MM.1S (cell line): Measurements from ENCODE around the gene DEPP1.

Experiments used
- DNase-seq: peaks from one replicate; pipeline ENCODE4 v3.0.0-alpha.2; 2015
- H2AFZ ChIP-seq: fragments of 300-600 bp; sonication (generic); 2 replicates; pipeline ENCODE4 v1.6.0; 2016; ENCODE audit warnings: antibody characterized with exemption, low read length
- H3F3A ChIP-seq: fragments of 300-600 bp; sonication (generic); 2 replicates; pipeline ENCODE4 v1.6.1; 2016; ENCODE audit warnings: mild to moderate bottlenecking, antibody characterized with exemption, low read length, moderate library complexity, mixed read lengths; ENCODE audit not compliant: insufficient read depth
- H3K27ac ChIP-seq: fragments of 300-600 bp; sonication (generic); 2 replicates; pipeline ENCODE4 v1.5.1; 2016; ENCODE audit warnings: mild to moderate bottlenecking, low read length
- H3K27me3 ChIP-seq: fragments of 300-600 bp; sonication (generic); replicated peaks from 2 replicates; pipeline ENCODE4 v1.6.0; 2016; ENCODE audit warnings: low read length; ENCODE audit not compliant: insufficient read depth
- H3K36me3 ChIP-seq: fragments of 300-600 bp; sonication (generic); replicated peaks from 2 replicates; pipeline ENCODE4 v1.6.1; 2016; ENCODE audit warnings: mild to moderate bottlenecking, low read length, mixed read lengths; ENCODE audit not compliant: insufficient read depth
- H3K4me1 ChIP-seq: fragments of 300-600 bp; sonication (generic); 2 replicates; pipeline ENCODE4 v1.6.1; 2016; ENCODE audit warnings: low read length, mixed read lengths
- H3K4me2 ChIP-seq: fragments of 300-600 bp; sonication (generic); 2 replicates; pipeline ENCODE4 v1.6.0; 2016; ENCODE audit warnings: low read depth, low read length
- H3K4me3 ChIP-seq: fragments of 300-600 bp; sonication (generic); 2 replicates; pipeline ENCODE4 v1.5.1; 2016; ENCODE audit warnings: low read length, mixed read lengths
- H3K79me2 ChIP-seq: fragments of 300-600 bp; sonication (generic); 2 replicates; pipeline ENCODE4 v1.6.1; 2016; ENCODE audit warnings: mixed run types, low read length, mixed read lengths
- H3K9ac ChIP-seq: fragments of 300-600 bp; sonication (generic); 2 replicates; pipeline ENCODE4 v1.6.1; 2016; ENCODE audit warnings: low read length, mixed read lengths
- H3K9me2 ChIP-seq: fragments of 300-600 bp; sonication (generic); replicated peaks from 2 replicates; pipeline ENCODE4 v1.6.1; 2016; ENCODE audit warnings: mild to moderate bottlenecking, low read length, mixed read lengths; ENCODE audit not compliant: insufficient read depth
- H3K9me3 ChIP-seq: fragments of 300-600 bp; sonication (generic); replicated peaks from 2 replicates; pipeline ENCODE4 v1.6.1; 2016; ENCODE audit warnings: mild to moderate bottlenecking, low read length, mixed read lengths; ENCODE audit not compliant: insufficient read depth
- H4K20me1 ChIP-seq: fragments of 300-600 bp; sonication (generic); 2 replicates; pipeline ENCODE4 v1.6.1; 2016; ENCODE audit warnings: mild to moderate bottlenecking, low read length, moderate library complexity, mixed read lengths; ENCODE audit not compliant: insufficient read depth
- CTCF ChIP-seq: fragments of 300-600 bp; sonication (generic); IDR thresholded peaks from 2 replicates; pipeline ENCODE4 v1.5.1; 2016; ENCODE audit warnings: antibody characterized with exemption, low read length, mixed read lengths
- EZH2 ChIP-seq: fragments of 300-600 bp; sonication (generic); optimal IDR thresholded peaks from 2 replicates; pipeline ENCODE3; 2017; ENCODE audit warnings: low read depth, mild to moderate bottlenecking, antibody characterized with exemption, low read length, mixed read lengths
- EZH2phosphoT487 ChIP-seq: fragments of 300-600 bp; sonication (generic); IDR thresholded peaks from 2 replicates; pipeline ENCODE4 v1.6.1; 2018; ENCODE audit warnings: antibody characterized with exemption, low read length

The DEPP1 gene

GRCh38 chr10:44931621-44932516 is 46.7 kb downstream of the DEPP1 start:
- Histone ChIP-seq H3K79me2 (no peaks in the 10 kb centered on the region), H3F3A (no peaks in the 10 kb centered on the region), H3K36me3 (no peaks in the 10 kb centered on the region), H3K9me3 (no peaks in the 10 kb centered on the region), H3K4me1 (peaks cover 24% of the 10 kb centered on the region), H3K27me3 (no peaks in the 10 kb centered on the region), H2AFZ (peak overlapping the region; percentile 27), H3K4me3 (no peak overlapping the region), H3K27ac (no peak overlapping the region), H4K20me1 (no peaks in the 10 kb centered on the region), H3K4me2 (no peak overlapping the region), H3K9me2 (no peaks in the 10 kb centered on the region), H3K9ac (no peak overlapping the region)
- TF ChIP-seq EZH2: no peak
- no peak for TF ChIP-seq EZH2phosphoT487
- no peak for TF ChIP-seq CTCF
- no peak for DNase-seq

- H3K9me3 ChIP-seq: no peaks in the 10 kb centered on the region
- H3K9ac ChIP-seq: no peak overlapping the region
- H3K27me3 ChIP-seq: no peaks in the 10 kb centered on the region
- H4K20me1 ChIP-seq: no peaks in the 10 kb centered on the region
- no peaks in the 10 kb centered on the region for H3K79me2 ChIP-seq
- H3K9me2 ChIP-seq: no peaks in the 10 kb centered on the region
- H3K4me1 ChIP-seq: peaks cover 19% of the 10 kb centered on the region
- no peak overlapping the region for H2AFZ ChIP-seq
- TF ChIP-seq EZH2 (no peak), EZH2phosphoT487 (no peak), CTCF (no peak)
- no peak overlapping the region for H3K27ac ChIP-seq
- no peak for DNase-seq
- H3F3A ChIP-seq: no peaks in the 10 kb centered on the region
- H3K36me3 ChIP-seq: no peaks in the 10 kb centered on the region
- no peak overlapping the region for H3K4me3 ChIP-seq
- H3K4me2 ChIP-seq: no peak overlapping the region
Measured at GRCh38 chr10:44930904-44931620, 47.5 kb downstream of the DEPP1 start.

GRCh38 chr10:44929356-44930255 is 49.0 kb downstream of the DEPP1 start:
- DNase-seq: no peak
- Histone ChIP-seq H3K9me2 (no peaks in the 10 kb centered on the region), H3K27ac (no peak overlapping the region), H2AFZ (no peak overlapping the region), H4K20me1 (no peaks in the 10 kb centered on the region), H3K79me2 (no peaks in the 10 kb centered on the region), H3K36me3 (no peaks in the 10 kb centered on the region), H3K9ac (no peak overlapping the region), H3K9me3 (no peaks in the 10 kb centered on the region), H3F3A (no peaks in the 10 kb centered on the region), H3K4me2 (no peak overlapping the region), H3K4me1 (peaks cover 24% of the 10 kb centered on the region), H3K27me3 (no peaks in the 10 kb centered on the region), H3K4me3 (no peak overlapping the region)
- TF ChIP-seq EZH2: no peak
- TF ChIP-seq EZH2phosphoT487: no peak
- TF ChIP-seq CTCF: no peak
